Measurements from ENCODE around the gene MRPS33.
"Not testable (repeated sequence)": the region's sequence is repeated elsewhere in the genome, so short reads cannot be mapped to it uniquely, and the experiment has no call there.

Gene MRPS33

GRCh38 chr7:141014524-141015395, at the start of gene MRPS33:
Gene MRPS33 (minus strand): TSS chr7:141014952. CDS start chr7:141010633, 4,319 bp downstream.
- H3K4me1 Mint-ChIP-seq (ENCODE audit: low read depth): peaks cover 40% of the 10 kb centered on the region
- peak within 1 kb of the TSS; percentile 100 for H3K27ac Mint-ChIP-seq
- peak within 1 kb of the TSS; percentile 100 for H3K4me3 Mint-ChIP-seq
- H3K27me3 Mint-ChIP-seq: peaks cover 10% of the 10 kb centered on the region
- H3K9me3 Mint-ChIP-seq: no peaks in the 10 kb centered on the region
- DNase-seq: peak; percentile 95
- H3K36me3 Mint-ChIP-seq (ENCODE audit: low read depth): peaks cover 35% of the 10 kb centered on the region

GRCh38 chr7:141057788-141058187, 43.0 kb upstream of the MRPS33 start:
- Mint-ChIP-seq H3K9me3 (peaks cover 7% of the 10 kb centered on the region), H3K4me1 (ENCODE audit: low read depth) (peaks cover 14% of the 10 kb centered on the region), H3K4me3 (no peak overlapping the region), H3K27ac (no peak overlapping the region), H3K36me3 (ENCODE audit: low read depth) (no peaks in the 10 kb centered on the region), H3K27me3 (no peaks in the 10 kb centered on the region)
- no peak for DNase-seq

GRCh38 chr7:141055146-141055545, 40.4 kb upstream of the MRPS33 start:
- Mint-ChIP-seq H3K4me1 (ENCODE audit: low read depth) (peaks cover 18% of the 10 kb centered on the region), H3K36me3 (ENCODE audit: low read depth) (no peaks in the 10 kb centered on the region), H3K27ac (no peak overlapping the region), H3K4me3 (no peak overlapping the region), H3K9me3 (peaks cover 7% of the 10 kb centered on the region), H3K27me3 (peaks cover 3% of the 10 kb centered on the region)
- no peak for DNase-seq

GRCh38 chr7:141053626-141054025, 38.9 kb upstream of the MRPS33 start:
- Mint-ChIP-seq H3K4me3 (no peak overlapping the region), H3K9me3 (peaks cover 7% of the 10 kb centered on the region), H3K36me3 (ENCODE audit: low read depth) (no peaks in the 10 kb centered on the region), H3K27ac (peak overlapping the region; percentile 86), H3K4me1 (ENCODE audit: low read depth) (peaks cover 18% of the 10 kb centered on the region), H3K27me3 (peaks cover 3% of the 10 kb centered on the region)
- peak; percentile 55 for DNase-seq

- no peak for DNase-seq
- Mint-ChIP-seq H3K27me3 (peaks cover 14% of the 10 kb centered on the region), H3K36me3 (ENCODE audit: low read depth) (no peaks in the 10 kb centered on the region), H3K4me1 (ENCODE audit: low read depth) (no peaks in the 10 kb centered on the region), H3K4me3 (no peak overlapping the region), H3K9me3 (no peaks in the 10 kb centered on the region), H3K27ac (no peak overlapping the region)
Measured at GRCh38 chr7:141045842-141046620, 31.3 kb upstream of the MRPS33 start.

- Mint-ChIP-seq H3K27ac (no peak overlapping the region), H3K27me3 (peaks cover 12% of the 10 kb centered on the region), H3K4me3 (no peak overlapping the region), H3K4me1 (ENCODE audit: low read depth) (no peaks in the 10 kb centered on the region), H3K36me3 (ENCODE audit: low read depth) (no peaks in the 10 kb centered on the region), H3K9me3 (no peaks in the 10 kb centered on the region)
- DNase-seq: no peak
Measured at GRCh38 chr7:141045126-141045841, 30.5 kb upstream of the MRPS33 start.

- H3K27me3 Mint-ChIP-seq: peaks cover 19% of the 10 kb centered on the region
- H3K27ac Mint-ChIP-seq: no peak overlapping the region
- no peaks in the 10 kb centered on the region for H3K36me3 Mint-ChIP-seq (ENCODE audit: low read depth)
- H3K4me3 Mint-ChIP-seq: no peak overlapping the region
- H3K9me3 Mint-ChIP-seq: no peaks in the 10 kb centered on the region
- DNase-seq: no peak
- H3K4me1 Mint-ChIP-seq (ENCODE audit: low read depth): no peaks in the 10 kb centered on the region
Measured at GRCh38 chr7:141043616-141044015, 28.9 kb upstream of the MRPS33 start.

GRCh38 chr7:141042222-141043193, 27.8 kb upstream of the MRPS33 start:
- Mint-ChIP-seq H3K27ac (no peak overlapping the region), H3K4me1 (ENCODE audit: low read depth) (no peaks in the 10 kb centered on the region), H3K9me3 (no peaks in the 10 kb centered on the region), H3K27me3 (peaks cover 15% of the 10 kb centered on the region), H3K36me3 (ENCODE audit: low read depth) (no peaks in the 10 kb centered on the region), H3K4me3 (no peak overlapping the region)
- no peak for DNase-seq

GRCh38 chr7:141039376-141039775, 24.6 kb upstream of the MRPS33 start:
- H3K4me1 Mint-ChIP-seq (ENCODE audit: low read depth): no peaks in the 10 kb centered on the region
- H3K27ac Mint-ChIP-seq: no peak overlapping the region
- DNase-seq: no peak
- no peaks in the 10 kb centered on the region for H3K9me3 Mint-ChIP-seq
- H3K4me3 Mint-ChIP-seq: no peak overlapping the region
- no peaks in the 10 kb centered on the region for H3K36me3 Mint-ChIP-seq (ENCODE audit: low read depth)
- peaks cover 19% of the 10 kb centered on the region for H3K27me3 Mint-ChIP-seq

- H3K4me3 Mint-ChIP-seq; H3K4me1 Mint-ChIP-seq (ENCODE audit: low read depth); DNase-seq; H3K9me3 Mint-ChIP-seq; H3K27ac Mint-ChIP-seq; H3K36me3 Mint-ChIP-seq (ENCODE audit: low read depth): not testable (repeated sequence)
- H3K27me3 Mint-ChIP-seq: peaks cover 16% of the 10 kb centered on the region
Measured at GRCh38 chr7:141038100-141038499, 23.3 kb upstream of the MRPS33 start.

GRCh38 chr7:141032539-141033323, 18.0 kb upstream of the MRPS33 start:
- H3K9me3 Mint-ChIP-seq; H3K4me1 Mint-ChIP-seq (ENCODE audit: low read depth); DNase-seq; H3K36me3 Mint-ChIP-seq (ENCODE audit: low read depth); H3K4me3 Mint-ChIP-seq; H3K27ac Mint-ChIP-seq: not testable (repeated sequence)
- peaks cover 39% of the 10 kb centered on the region for H3K27me3 Mint-ChIP-seq

- DNase-seq: no peak
- Mint-ChIP-seq H3K27me3 (peaks cover 33% of the 10 kb centered on the region), H3K36me3 (ENCODE audit: low read depth) (peaks cover 5% of the 10 kb centered on the region), H3K9me3 (peaks cover 16% of the 10 kb centered on the region), H3K27ac (no peak overlapping the region), H3K4me3 (no peak overlapping the region), H3K4me1 (ENCODE audit: low read depth) (peaks cover 5% of the 10 kb centered on the region)
Measured at GRCh38 chr7:141028767-141029166, 14.0 kb upstream of the MRPS33 start.

- peaks cover 20% of the 10 kb centered on the region for H3K9me3 Mint-ChIP-seq
- DNase-seq: no peak
- H3K27ac Mint-ChIP-seq: no peak overlapping the region
- peaks cover 20% of the 10 kb centered on the region for H3K4me1 Mint-ChIP-seq (ENCODE audit: low read depth)
- H3K4me3 Mint-ChIP-seq: no peak overlapping the region
- peaks cover 28% of the 10 kb centered on the region for H3K27me3 Mint-ChIP-seq
- H3K36me3 Mint-ChIP-seq (ENCODE audit: low read depth): peaks cover 5% of the 10 kb centered on the region
Measured at GRCh38 chr7:141027043-141027442, 12.3 kb upstream of the MRPS33 start.
